ENCODE measurements around the gene DHX29. TPM values are rescaled to one million over a fixed set of nuclear protein-coding genes. Genes with fewer than 3 reads are reported as not detected.

Gene DHX29
- total RNA-seq (2014; rRNA removed; shearing (Covaris generic)), result 22.7 and 24.1 TPM in 2 replicates

GRCh38 chr5:55307383-55308253, at the start of gene DHX29, which contains the start of gene MTREX:
Gene DHX29, minus strand, starts transcription at chr5:55307694. Its CDS starts 121 bp downstream, at chr5:55307573.
Gene MTREX, plus strand, starts transcription at chr5:55307989. Its CDS starts 25 bp downstream, at chr5:55308014.

GRCh38 chr5:55232985-55233928, 74.2 kb downstream of the DHX29 start, which contains the start of gene CCNO:
Gene CCNO, minus strand, starts transcription at chr5:55233608. Its CDS starts 85 bp downstream, at chr5:55233523.

DNA sequence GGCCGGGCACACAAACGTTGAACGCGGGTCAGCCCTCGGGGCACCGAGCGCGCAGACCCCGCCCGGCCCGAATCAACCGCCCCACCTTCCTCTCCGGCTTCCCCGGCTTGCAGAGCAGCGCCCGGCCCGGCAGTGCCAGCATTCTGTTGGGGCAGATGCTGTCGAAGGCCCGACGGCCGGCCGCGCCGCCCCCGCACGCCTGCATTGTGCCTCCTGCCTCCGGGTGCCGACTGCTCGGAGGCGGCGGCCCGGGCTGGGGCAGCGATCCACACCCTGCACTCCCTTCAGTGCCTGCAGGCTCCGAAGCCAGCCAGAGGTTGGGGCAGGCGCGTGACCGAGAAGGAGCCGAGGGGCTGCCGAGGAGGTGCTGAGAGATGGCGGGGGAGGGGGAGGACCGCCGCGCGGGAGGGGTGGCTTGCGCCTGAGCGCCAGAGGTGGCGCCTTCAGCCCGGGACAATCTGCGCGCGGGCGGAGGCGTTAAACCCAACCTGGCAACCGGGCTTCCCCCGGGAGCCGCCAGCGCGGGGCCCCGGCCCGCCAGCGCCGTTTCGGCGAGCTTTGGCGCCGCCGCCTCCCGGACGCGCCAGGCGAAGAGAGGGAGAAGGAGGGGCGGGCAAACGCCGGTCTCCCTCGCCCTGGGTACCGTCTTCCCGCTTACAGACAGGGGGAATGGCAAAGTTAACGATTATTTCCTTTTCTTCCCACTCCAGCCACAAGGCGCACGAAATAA, 80.4 kb downstream of the DHX29 start, which contains the start of gene MCIDAS:
Gene MCIDAS, minus strand, starts transcription at position 382 of the 730 bp plus-strand sequence. Its CDS starts 177 bp downstream, at position 205.

Other genes with a start within 250 kb of the DHX29 start
- gene GZMA, start 205.0 kb downstream of the DHX29 start, total RNA-seq (2014; rRNA removed; shearing (Covaris generic)), result not detected in 2 replicates
- 33.2 and 39.3 TPM in 2 replicates for gene GPX8, start 147.5 kb downstream of the DHX29 start, total RNA-seq (2014; rRNA removed; shearing (Covaris generic))
- not detected in 2 replicates for gene CDC20B, start 134.5 kb downstream of the DHX29 start, total RNA-seq (2014; rRNA removed; shearing (Covaris generic))
- gene MCIDAS, start 80.4 kb downstream of the DHX29 start, total RNA-seq (2014; rRNA removed; shearing (Covaris generic)), result 2.9 and 3.5 TPM in 2 replicates
- gene CCNO, start 74.1 kb downstream of the DHX29 start, total RNA-seq (2014; rRNA removed; shearing (Covaris generic)), result 8.7 and 9.3 TPM in 2 replicates
- gene MTREX, start 295 bp upstream of the DHX29 start, total RNA-seq (2014; rRNA removed; shearing (Covaris generic)), result 106 and 157 TPM in 2 replicates
- gene PLPP1, start 227.3 kb upstream of the DHX29 start, total RNA-seq (2014; rRNA removed; shearing (Covaris generic)), result 12.0 and 19.8 TPM in 2 replicates